HL-60/S4 treated with retinoic acid at 250 ng/mL for 4 days and 3 days (cell line): ENCODE results near the gene SLX4.

ENCODE experiments used
- in situ Hi-C: fragments of 300-500 bp; cut with MboI; formaldehyde crosslinking; loops from 2 replicates; pipeline ENCODE4 v1.7.0; 2022; ENCODE audit warnings: low sequenced_read_pairs

SLX4 gene

DNA sequence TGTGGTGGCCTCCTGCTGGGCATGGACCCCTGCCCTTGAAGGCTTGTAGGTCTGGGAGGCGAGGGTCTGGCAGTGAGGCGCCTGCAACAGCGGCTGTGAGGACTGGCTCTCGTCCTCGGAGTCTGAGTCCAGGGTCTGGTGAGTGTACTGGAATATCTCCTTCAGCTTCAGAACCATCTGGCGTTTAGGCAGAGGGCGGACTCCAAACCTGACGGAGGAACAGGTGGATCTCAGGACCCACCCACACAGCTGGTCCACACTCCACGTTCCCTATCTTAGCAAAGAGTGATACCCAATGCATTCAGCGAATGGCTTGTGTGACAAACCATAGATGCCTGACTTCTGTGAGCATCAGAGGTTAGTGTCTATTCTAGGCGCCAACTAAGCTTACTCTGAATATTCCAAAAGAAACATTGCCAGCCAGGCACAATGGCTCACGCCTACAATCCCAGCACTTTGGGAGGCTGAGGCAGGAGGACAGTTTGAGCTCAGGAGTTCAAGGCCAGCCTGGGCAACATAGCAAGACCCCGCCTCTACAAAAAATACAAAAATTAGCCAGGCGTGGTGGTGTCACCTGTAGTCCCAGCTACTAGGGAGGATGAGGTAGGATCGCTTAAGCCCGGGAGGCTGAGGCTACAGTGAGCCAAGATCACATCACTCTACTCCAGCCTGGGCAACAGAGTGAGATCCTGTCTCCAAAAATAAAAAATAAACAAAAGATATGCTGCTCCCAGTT, 27.9 kb downstream of the SLX4 start:
- in situ Hi-C loops: no loop called here

DNA sequence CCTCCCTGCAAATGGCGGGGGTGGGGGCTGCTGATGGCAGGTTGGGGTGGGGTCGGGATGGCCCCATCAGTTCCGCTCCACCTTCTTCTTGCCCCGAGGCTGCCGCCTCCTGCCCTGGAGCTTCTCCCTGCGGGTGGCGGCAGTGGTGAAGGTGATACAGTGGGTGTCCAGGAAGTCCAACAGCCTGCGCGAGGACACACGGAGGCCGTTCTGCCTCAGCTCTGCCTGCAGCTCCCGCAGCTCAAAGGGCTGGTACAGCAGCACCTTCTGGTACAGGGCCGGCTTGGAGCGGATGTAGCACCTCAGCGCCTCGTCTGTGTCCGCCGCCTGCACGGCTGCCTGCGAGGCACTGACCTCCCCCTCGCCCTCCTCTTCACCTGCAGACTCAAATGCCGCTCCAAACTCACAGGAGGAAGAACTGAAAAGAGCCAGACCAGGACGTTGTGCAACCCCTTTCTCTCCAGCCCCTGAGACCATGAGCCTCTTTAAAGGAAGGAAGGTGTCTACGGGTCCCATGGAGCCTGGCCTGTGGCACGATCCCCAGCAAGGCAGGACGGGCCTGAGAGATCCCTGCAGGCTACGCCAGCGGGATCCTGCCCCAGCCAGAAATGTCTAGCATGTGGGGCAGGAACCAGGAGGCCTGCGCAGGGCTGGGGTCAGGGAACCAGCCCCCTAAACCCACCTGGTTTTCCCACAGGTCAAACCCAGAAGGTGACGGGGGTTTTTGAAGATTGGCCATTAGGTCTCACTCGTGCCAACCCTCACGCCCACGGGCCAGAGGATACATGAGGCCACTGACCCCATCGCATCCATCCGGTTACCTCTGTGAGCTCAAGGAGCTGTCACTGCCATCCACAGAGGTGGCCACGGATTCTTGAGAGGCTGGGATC, 28.9 kb downstream of the SLX4 start:
- in situ Hi-C loops: no loop called here

- in situ Hi-C loops: no loop called here
Observed at GRCh38 chr16:3581392-3581791, 30.0 kb downstream of the SLX4 start.

GRCh38 chr16:3580686-3581085, 30.7 kb downstream of the SLX4 start:
- in situ Hi-C loops: no loop called here

GRCh38 chr16:3580251-3580651, 31.2 kb downstream of the SLX4 start:
- in situ Hi-C loops: no loop called here

DNA sequence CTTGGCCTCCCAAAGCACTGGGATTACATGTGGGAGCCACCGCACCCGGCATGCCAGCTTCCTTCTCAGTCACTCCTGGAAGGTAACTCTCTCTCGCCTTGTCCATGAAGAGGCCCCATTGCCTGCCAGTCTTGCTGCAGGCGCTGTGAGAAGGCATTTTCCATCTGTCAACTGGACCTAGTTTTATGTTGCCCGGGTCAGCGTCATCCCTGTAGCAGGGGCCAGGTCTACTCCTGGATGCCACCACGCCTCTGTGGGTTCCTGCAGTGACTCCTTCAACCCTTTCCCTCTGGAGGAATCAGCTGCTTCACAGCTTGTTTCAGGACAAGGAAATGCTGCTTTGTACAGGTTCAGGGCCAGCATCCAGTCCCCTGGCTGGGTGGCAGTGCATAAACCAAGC, 31.6 kb downstream of the SLX4 start:
- in situ Hi-C loops: no loop called here

DNA sequence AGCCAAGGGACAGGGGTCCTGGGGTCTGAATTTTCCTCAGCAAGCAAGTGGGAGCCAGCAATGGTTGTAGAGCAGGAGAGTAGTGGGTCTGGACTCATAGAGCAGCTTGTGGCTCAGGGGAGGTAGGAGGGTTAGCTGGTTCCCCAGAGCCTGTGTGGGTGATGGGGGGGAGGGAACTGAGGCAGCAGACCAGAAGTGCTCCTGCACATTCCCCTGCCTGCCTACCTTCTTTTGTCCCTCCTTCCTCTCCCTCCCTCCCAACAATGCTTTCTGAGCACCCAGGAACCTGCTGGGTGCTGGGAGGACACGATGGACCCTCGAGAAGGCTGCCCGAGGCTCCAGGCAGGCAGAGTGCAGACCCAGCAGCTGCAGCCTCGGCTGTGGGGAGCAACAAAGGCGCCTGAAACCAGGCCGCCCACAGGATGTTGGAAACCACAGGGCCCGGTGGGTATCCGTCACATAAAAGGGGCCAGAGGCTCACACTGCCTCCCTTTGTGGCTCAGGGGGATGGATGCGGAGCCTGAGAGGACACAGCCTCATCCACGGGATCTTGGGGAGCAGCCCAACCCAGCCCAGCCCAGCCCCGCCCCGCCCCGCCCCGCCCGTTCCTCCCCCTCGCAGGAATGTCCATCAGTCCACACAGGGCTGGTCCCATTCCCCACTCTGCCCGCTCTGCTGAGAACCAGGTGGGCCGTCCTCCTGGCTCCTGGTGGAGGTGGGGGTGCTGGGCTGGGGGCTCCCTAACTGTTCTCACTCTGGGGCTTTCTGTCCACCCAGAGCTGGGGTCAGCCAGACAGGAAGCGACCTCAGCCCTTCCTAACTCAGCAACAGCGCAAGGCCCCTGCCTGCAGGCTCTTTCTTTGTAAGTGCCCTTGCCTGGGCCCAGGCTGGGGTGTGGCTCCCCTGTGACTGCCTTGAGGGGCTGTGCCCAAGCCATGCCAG, 32.5 kb downstream of the SLX4 start:
- in situ Hi-C loops: no loop called here

DNA sequence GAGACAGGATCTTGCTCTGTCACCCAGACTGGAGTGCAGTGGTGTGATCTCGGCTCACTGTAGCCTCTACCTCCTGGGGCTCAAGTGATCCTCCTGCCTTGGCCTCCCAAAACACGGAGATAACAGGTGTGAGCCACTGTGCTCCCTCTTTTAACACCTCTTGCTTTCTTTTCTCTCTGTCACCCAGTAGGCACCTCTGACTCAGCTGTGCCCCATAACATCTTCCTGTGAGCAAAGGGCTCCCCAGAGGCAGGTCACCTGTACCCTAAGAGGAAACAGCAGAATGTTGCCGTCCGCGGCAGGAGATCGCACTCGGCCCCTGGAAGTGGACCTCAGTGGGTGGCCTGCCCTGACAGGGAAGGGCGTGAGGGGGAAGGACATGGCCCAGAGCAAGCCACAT, 33.3 kb downstream of the SLX4 start:
- in situ Hi-C loops: no loop called here

DNA sequence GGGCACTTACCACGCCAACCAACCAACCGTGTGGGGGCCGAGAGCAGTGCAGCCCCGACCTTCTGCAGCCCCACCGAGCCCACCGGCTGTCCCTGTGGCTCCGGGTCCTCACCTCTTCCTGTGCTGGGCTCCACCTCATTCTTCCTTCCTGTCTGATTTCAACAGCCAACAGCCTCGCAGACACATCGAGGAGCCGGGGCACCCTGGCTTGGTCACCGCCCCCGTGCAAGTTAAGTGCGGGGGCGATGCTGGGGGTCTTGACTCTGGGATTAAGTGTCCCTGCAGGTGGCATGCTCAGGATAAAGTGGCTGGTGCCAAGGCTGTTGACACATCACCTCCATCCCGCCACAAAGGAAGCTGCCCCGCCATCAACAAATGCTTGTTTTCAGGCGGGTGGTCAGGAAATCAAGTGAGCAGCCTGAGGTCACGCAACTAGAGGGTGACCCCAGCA, 34.1 kb downstream of the SLX4 start, which contains the start of gene NLRC3:
Gene NLRC3 (minus strand): TSS at position 102 of the 451 bp plus-strand sequence. CDS start 12,367 bp downstream, outside the sequence.
- in situ Hi-C loops: no loop called here

GRCh38 chr16:3576211-3576610, 35.2 kb downstream of the SLX4 start:
- in situ Hi-C loops: no loop called here

DNA sequence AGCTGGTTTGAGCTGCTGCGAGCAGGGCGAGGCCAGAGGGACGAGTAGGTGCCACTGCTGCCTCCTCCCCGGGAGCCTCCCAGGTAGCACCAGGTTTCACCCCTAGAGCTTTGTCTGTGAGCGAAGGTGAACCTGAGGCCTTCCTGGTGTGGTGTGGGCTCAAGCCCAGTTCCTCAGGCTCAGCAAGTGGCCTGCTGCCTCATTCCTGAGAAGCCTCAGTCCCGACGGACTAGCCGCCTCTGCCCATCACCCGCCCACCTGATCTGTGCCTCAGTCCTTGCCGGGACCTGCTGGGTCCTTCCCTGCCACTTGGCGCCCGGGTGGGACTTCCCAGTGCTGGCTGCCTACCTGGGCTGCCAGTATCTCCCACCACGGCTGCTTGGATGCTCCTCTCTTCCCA, 35.9 kb downstream of the SLX4 start:
- in situ Hi-C loops: no loop called here

DNA sequence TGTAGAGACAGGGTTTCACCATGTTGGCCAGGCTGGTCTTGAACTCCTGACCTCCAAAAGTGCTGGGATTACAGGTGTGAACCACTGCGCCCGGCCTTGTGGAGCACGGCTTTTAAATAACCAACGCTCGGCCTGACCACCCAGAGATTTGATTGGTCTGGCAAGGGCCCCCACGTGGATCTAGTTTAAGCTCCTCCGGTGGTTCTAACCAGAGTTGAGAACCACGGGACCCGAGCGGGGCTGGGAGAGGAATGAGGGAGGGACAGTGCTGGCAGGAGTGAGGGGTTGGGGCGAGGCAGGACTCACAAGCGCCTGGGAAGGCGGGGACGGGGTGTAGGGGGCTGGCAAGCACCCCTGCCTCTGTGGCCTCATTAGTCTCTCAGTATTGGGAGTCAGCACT, 37.2 kb downstream of the SLX4 start:
- in situ Hi-C loops: no loop called here

GRCh38 chr16:3573146-3573815, 38.1 kb downstream of the SLX4 start:
- in situ Hi-C loops: no loop called here

DNA sequence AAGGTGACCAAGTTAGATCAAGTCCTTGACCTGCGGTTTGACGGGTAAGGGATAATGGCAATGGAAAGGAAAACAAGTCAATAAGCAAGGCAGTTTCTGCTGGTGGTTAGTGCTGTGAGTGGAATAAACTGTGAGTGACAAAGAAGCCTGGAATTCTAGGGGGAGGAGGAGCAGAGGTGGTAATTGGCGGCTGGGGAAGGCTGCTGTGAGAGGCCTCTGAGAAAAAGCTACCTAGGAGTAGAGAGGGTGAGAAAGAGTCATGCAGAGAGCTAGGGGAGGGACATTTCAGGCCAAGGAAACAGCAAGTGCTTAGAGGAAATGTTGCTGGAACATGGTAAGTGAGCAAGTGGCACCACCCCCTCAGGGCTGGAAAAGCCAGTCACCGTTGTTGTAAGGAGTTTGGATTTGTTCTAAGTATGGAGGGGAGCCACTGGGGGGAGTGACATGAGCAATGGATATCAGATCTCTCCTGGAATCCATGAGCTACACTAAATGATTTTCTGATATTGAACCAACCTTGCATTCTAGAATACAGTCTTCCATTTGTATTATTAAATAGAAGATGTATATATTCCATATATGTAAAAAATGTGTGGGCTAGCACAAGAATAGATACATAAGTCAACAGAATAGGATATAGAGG, 40.9 kb downstream of the SLX4 start:
- in situ Hi-C loops: no loop called here

DNA sequence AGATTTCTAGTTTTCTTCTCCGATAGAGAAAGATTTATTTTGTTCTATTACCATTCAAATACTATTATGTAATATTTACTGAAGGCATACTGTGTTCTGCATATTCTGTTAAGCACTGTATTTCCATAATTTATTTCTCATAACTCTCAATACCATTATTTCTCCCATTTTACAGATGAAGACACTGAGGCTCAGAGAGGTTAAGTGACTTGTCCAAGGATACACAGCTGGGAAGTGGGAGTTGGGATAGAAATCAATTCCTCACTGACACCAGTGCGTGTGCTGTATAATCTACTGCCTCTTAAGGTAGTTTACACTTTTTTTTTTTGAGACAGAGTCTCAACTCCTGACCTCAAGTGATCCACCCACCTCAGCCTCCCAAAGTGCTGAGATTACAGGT, 41.6 kb downstream of the SLX4 start:
- in situ Hi-C loops: no loop called here

- in situ Hi-C loops: no loop called here
Observed at GRCh38 chr16:3566990-3567389, 44.4 kb downstream of the SLX4 start.

DNA sequence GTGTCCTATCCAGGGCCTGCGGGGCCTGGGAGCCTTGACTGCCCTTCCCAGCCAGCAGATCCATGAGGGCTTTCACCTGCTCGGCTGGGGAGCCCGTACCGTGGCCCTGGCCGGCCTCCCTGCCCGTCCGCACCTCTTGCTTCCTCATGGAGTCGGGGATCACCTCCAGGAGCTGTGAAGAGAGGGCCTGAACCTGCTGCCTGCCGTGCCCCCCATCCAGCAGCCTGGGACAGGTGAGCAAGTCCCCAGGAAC, 46.6 kb downstream of the SLX4 start:
- in situ Hi-C loops: no loop called here

- in situ Hi-C loops: no loop called here
Observed at GRCh38 chr16:3564130-3564888, 47.1 kb downstream of the SLX4 start.

- in situ Hi-C loops: no loop called here
Observed at GRCh38 chr16:3562914-3563480, 48.4 kb downstream of the SLX4 start.
